Upper lobe of right lung (tissue), 1 donor: ENCODE data around the gene KIZ. TPM values are rescaled to one million over a fixed set of nuclear protein-coding genes. Genes with fewer than 3 reads are reported as not detected.

ENCODE experiments used
- ATAC-seq: fragments of 200-7000 bp; cut with Tn5 transposase; one replicate; pipeline ENCODE4 v1.9.1; 2020; ENCODE audit warnings: mild to moderate bottlenecking, moderate library complexity
- DNase-seq: peaks from one replicate; pipeline ENCODE4 v3.0.0-alpha.2; 2020
- H3K27ac ChIP-seq: fragments of 200-600 bp; one replicate; pipeline ENCODE4 v1.8.0; 2022
- H3K27me3 ChIP-seq: fragments of 200-600 bp; one replicate; pipeline ENCODE4 v1.8.0; 2022; ENCODE audit warnings: mild to moderate bottlenecking
- H3K36me3 ChIP-seq: fragments of 200-600 bp; one replicate; pipeline ENCODE4 v1.8.0; 2022
- H3K4me1 ChIP-seq: fragments of 200-600 bp; one replicate; pipeline ENCODE4 v1.8.0; 2022
- H3K4me3 ChIP-seq: fragments of 200-600 bp; one replicate; pipeline ENCODE4 v1.8.0; 2022; ENCODE audit warnings: mild to moderate bottlenecking
- H3K9me3 ChIP-seq: fragments of 200-600 bp; one replicate; pipeline ENCODE4 v1.8.0; 2022
- intact Hi-C: fragments of 100-400 bp; cut with DNase I; formaldehyde crosslinking; loops from one replicate; pipeline ENCODE4 v1.11.0; 2022
- total RNA-seq: library from RNA; stranded (reverse); fragmentation: NEBNext Ultra II Directional; extraction: Animal tissue kit (Norgen Biotek cat#: 25700); gene quantifications from one replicate; pipeline ENCODE4 v1.2.1, GENCODE V29; 2021
- TF ChIP-seq, protein P1 (sequence below): fragments of 200-600 bp; IDR thresholded peaks from one replicate; pipeline ENCODE4 v1.8.0; 2022; ENCODE audit warnings: antibody characterized with exemption
- donor health status: DM: no; HTN: yes; CAD: no; lungs with severe emphysema.

KIZ gene
- total RNA-seq, 1 donor from 2014 or later, result 16.2 TPM

DNA sequence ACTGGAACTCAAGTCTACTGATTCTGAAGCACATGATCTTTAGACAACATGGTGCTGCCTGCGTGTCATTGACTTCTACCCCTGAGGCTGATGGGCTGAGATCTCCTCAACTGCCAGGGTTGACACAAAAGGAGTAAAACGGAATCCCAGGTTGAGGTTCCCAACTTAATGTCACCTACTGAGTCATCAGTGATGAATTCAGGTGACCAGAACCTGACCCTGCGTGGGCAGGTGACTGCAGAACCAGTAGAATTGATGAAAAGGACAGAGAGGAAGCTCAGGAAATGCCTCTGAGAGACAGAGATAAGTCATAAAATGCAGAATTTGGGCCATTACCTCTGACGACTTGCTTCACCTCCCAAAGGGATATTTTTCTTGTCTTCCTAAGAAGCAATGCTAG, 7.7 kb upstream of the KIZ start:
- Histone ChIP-seq H3K4me1 (no peaks in the 10 kb centered on the region), H3K27ac (no peak overlapping the region), H3K27me3 (no peaks in the 10 kb centered on the region), H3K36me3 (no peaks in the 10 kb centered on the region), H3K9me3 (no peaks in the 10 kb centered on the region), H3K4me3 (no peak overlapping the region)
- no peak for ATAC-seq
- no peak for DNase-seq
- TF ChIP-seq, protein P1, sequence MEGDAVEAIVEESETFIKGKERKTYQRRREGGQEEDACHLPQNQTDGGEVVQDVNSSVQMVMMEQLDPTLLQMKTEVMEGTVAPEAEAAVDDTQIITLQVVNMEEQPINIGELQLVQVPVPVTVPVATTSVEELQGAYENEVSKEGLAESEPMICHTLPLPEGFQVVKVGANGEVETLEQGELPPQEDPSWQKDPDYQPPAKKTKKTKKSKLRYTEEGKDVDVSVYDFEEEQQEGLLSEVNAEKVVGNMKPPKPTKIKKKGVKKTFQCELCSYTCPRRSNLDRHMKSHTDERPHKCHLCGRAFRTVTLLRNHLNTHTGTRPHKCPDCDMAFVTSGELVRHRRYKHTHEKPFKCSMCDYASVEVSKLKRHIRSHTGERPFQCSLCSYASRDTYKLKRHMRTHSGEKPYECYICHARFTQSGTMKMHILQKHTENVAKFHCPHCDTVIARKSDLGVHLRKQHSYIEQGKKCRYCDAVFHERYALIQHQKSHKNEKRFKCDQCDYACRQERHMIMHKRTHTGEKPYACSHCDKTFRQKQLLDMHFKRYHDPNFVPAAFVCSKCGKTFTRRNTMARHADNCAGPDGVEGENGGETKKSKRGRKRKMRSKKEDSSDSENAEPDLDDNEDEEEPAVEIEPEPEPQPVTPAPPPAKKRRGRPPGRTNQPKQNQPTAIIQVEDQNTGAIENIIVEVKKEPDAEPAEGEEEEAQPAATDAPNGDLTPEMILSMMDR, result no peak
- intact Hi-C loops, result no loop called here

DNA sequence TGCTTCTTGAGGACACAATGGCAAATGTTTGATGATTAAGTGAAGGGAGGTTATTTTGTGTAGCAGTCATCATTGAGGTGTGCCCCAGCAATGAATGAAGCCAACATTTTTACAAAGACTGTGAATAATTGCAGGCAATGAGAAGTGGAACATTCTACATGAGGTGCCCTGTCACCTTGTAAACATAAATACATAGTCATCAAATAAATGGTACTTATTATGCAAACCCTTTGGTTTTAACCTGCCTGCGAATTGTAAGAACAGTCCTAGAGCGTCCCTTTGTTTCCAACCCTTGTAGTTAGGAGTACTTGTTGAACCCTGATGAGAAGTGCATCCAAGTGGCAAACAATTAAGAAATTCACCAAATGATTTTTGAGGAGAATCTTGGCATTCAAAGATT, 7.1 kb upstream of the KIZ start:
- TF ChIP-seq, protein P1, result no peak

DNA sequence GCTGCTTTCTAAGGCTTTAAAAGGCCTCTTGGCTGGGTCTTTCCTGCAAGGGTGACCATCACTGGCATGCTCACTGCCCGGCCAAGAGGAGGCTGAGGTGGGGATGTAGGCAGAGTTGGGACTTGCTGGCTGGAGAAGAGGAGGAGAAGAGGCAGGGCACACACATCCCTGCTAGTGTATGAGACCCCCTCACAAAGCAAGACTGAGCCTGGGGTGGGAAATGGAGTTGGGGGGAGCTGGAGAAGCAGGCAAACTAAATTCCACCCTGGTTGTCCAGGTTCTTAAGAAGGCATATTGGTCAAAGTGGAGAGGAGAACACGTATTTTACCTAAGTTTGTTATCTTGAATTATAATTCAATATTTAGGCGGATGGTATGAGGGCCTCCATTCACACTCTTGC, 1.7 kb upstream of the KIZ start:
- TF ChIP-seq, protein P1, result no peak
- intact Hi-C loops, result no loop called here

More for the DNA sequence above, 7.1 kb upstream of the KIZ start:
- intact Hi-C loops, result no loop called here
- Histone ChIP-seq H3K27me3 (no peaks in the 10 kb centered on the region), H3K4me3 (no peak overlapping the region), H3K27ac (no peak overlapping the region), H3K9me3 (no peaks in the 10 kb centered on the region), H3K4me1 (no peaks in the 10 kb centered on the region), H3K36me3 (no peaks in the 10 kb centered on the region)
- ATAC-seq (no peak), DNase-seq (no peak)

DNA sequence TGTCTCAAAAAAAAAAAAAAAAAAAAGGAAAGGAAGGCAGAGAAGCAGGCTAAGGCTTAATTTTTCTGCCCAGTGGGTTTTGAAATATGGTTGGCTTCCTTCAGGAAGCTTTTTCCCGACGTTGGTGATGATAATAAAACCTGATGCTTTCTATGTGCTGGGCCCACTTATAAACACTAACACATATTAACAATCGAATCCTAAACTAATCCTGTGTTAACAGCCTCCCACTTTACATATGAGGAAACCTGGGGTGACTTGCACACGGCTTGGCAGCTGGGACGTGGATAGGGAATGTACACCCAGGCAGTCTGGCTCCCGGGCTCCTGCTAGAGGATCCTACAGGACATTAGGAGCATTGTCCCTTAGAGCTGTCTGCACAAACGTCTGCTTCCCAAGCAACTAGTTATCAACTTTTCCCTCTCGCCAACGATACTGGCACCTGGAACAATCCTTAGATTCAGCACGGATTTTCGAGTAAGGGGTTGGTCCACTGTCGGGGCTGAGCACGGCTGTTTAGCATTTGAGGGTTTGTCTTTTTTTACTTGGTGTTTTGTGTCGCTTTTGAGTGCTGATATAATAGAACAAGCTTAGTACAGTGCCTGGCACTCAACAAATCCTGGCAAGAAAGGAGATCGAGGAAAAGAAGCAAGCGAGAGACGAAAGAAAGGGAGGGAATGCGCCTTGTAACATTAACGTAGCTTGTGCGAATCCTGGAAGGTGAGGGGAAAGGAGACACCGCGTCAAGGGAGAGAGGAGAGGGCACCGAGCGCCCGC, 622 bp upstream of the KIZ start:
- H3K27me3 ChIP-seq, result no peaks in the 10 kb centered on the region
- no peaks in the 10 kb centered on the region for H3K36me3 ChIP-seq
- peak overlapping the region; percentile 67 for H3K4me3 ChIP-seq
- intact Hi-C loops, result no loop called here
- no peak for DNase-seq
- TF ChIP-seq, protein P1, result peak; percentile 18
- peak; percentile 29 for ATAC-seq
- peak overlapping the region; percentile 42 for H3K27ac ChIP-seq
- H3K4me1 ChIP-seq, result peaks cover 7% of the 10 kb centered on the region
- H3K9me3 ChIP-seq, result no peaks in the 10 kb centered on the region

More for the DNA sequence above, 1.7 kb upstream of the KIZ start:
- ATAC-seq, result no peak
- Histone ChIP-seq H3K27ac (no peak overlapping the region), H3K9me3 (no peaks in the 10 kb centered on the region), H3K4me1 (peaks cover 7% of the 10 kb centered on the region), H3K27me3 (no peaks in the 10 kb centered on the region), H3K4me3 (no peak overlapping the region), H3K36me3 (no peaks in the 10 kb centered on the region)
- DNase-seq, result no peak

DNA sequence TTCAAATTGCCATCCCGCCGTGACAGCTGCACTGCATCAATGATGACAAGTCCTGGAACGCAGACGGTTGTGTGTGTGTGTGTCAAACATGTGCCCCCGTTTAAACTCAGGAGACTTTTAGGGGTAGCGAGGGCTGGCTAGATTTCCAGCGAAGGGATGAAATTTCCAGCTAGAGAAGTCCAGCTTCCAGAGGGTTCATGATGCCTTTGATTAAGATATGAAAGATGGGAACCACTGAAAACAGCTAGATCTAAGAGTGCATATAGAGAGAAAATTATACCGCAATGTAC, 644 bp downstream of the KIZ start:
- TF ChIP-seq, protein P1, result no peak
- Histone ChIP-seq H3K27ac (no peak overlapping the region), H3K9me3 (no peaks in the 10 kb centered on the region), H3K36me3 (no peaks in the 10 kb centered on the region), H3K4me3 (peak overlapping the region; percentile 67), H3K27me3 (no peaks in the 10 kb centered on the region), H3K4me1 (peaks cover 7% of the 10 kb centered on the region)
- ATAC-seq, result no peak
- intact Hi-C loops, result no loop called here
- DNase-seq, result no peak
